GM23248 (cell line): Measurements from ENCODE around the gene CEP97.

Experiments used
- EZH2 ChIP-seq: fragments of 200-600 bp; sonication (generic); IDR thresholded peaks from 2 replicates; pipeline ENCODE4 v1.6.1; 2018; ENCODE audit warnings: antibody characterized with exemption, mild to moderate bottlenecking; ENCODE audit not compliant: insufficient read depth, poor library complexity, severe bottlenecking
- EZH2phosphoT487 ChIP-seq: fragments of 200-600 bp; sonication (generic); IDR thresholded peaks from 2 replicates; pipeline ENCODE4 v1.6.1; 2018; ENCODE audit warnings: antibody characterized with exemption, moderate library complexity, mild to moderate bottlenecking, low read depth; ENCODE audit not compliant: insufficient read depth

GRCh38 chr3:101703169-101703568 lies 21.2 kb upstream of the CEP97 start:
- no peak for TF ChIP-seq EZH2phosphoT487
- TF ChIP-seq EZH2 = no peak
